Colonic mucosa (tissue), 4 donors: ENCODE measurements around the gene TNIK. TPM values are rescaled to one million over a fixed set of nuclear protein-coding genes. Genes with fewer than 3 reads are reported as not detected.

Source experiments
- DNase-seq: peaks from one replicate; pipeline ENCODE4 v3.0.0-alpha.2; 2020
- H3K27ac ChIP-seq: fragments of 200-600 bp; one replicate; pipeline ENCODE4 v1.8.0; 2021
- H3K27me3 ChIP-seq: fragments of 200-600 bp; one replicate; pipeline ENCODE4 v1.8.0; 2021
- H3K36me3 ChIP-seq: fragments of 200-600 bp; one replicate; pipeline ENCODE4 v1.8.0; 2021
- H3K4me1 ChIP-seq: fragments of 200-600 bp; one replicate; pipeline ENCODE4 v1.8.0; 2021; ENCODE audit warnings: mild to moderate bottlenecking
- H3K4me3 ChIP-seq: fragments of 200-600 bp; one replicate; pipeline ENCODE4 v1.8.0; 2021
- H3K9ac ChIP-seq, 2 donors: one replicate each; pipeline ENCODE4 v1.7.0; 2013; ENCODE audit warnings: control low read depth in 2 of 2, low read depth in 2 of 2, low read length in 2 of 2
- H3K9me3 ChIP-seq: fragments of 200-600 bp; one replicate; pipeline ENCODE4 v1.8.0; 2021
- intact Hi-C: fragments of 100-400 bp; cut with DNase I; formaldehyde crosslinking; loops from one replicate; pipeline ENCODE4 v1.14.1; 2022
- total RNA-seq, 2 donors: library from RNA; stranded (reverse); fragmentation: NEBNext Ultra II Directional in 1 of 2; extraction: Animal tissue kit (Norgen Biotek cat#: 25700) in 1 of 2; gene quantifications; one replicate each; pipeline ENCODE4 v1.2.1, GENCODE V29; 2021
- TF ChIP-seq, protein P1 (sequence below): fragments of 200-600 bp; IDR thresholded peaks from one replicate; pipeline ENCODE4 v1.8.0; 2022; ENCODE audit warnings: antibody characterized with exemption, mild to moderate bottlenecking
- donor health status: healthy.
- donor health status: DM: no; HTN: no; CAD: no.
- donor health status: DM: no; HTN: no; CAD: no.

Gene TNIK
- total RNA-seq, 2 donors from 2014 or later = 19.9 to 30.9 TPM

DNA sequence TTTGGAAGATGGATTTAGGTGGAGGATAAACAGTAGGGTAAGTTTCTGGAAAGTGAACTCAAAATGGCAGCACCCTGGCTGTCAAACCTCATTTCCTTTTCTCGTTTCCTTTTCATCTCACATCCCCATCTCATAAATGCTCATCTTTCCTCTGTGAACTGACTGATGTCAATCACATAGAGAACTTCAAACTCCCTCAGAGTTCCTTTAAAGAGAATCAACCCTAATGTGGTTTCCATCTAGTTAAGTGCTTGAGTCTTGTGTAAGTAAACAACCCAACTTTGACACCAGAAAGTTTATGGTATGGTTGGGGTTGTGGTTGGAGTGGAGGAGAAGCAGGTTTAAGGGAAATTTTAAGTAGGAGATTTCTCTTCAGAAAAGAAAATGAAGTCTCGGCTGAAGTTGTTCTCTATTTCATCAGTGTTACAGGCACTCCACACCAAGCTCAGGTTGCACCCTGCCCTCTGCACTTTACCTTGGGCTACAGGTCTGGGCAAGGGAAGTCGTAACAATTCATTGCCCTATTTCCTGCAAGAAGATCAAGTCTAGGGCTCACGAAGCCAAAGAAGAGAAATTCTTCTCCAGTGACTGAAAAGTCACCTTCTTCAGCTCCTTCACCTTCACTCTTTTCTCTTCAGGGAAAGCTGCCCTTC lies 34.4 kb upstream of the TNIK start:
- no peaks in the 10 kb centered on the region for H3K36me3 ChIP-seq
- H3K4me1 ChIP-seq = no peaks in the 10 kb centered on the region
- TF ChIP-seq, protein P1, sequence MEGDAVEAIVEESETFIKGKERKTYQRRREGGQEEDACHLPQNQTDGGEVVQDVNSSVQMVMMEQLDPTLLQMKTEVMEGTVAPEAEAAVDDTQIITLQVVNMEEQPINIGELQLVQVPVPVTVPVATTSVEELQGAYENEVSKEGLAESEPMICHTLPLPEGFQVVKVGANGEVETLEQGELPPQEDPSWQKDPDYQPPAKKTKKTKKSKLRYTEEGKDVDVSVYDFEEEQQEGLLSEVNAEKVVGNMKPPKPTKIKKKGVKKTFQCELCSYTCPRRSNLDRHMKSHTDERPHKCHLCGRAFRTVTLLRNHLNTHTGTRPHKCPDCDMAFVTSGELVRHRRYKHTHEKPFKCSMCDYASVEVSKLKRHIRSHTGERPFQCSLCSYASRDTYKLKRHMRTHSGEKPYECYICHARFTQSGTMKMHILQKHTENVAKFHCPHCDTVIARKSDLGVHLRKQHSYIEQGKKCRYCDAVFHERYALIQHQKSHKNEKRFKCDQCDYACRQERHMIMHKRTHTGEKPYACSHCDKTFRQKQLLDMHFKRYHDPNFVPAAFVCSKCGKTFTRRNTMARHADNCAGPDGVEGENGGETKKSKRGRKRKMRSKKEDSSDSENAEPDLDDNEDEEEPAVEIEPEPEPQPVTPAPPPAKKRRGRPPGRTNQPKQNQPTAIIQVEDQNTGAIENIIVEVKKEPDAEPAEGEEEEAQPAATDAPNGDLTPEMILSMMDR = no peak
- no peak overlapping the region for H3K4me3 ChIP-seq
- H3K27me3 ChIP-seq = no peaks in the 10 kb centered on the region
- no peak for DNase-seq
- H3K9ac ChIP-seq = no peak overlapping the region
- no peaks in the 10 kb centered on the region for H3K9me3 ChIP-seq
- intact Hi-C loops = no loop called here
- H3K27ac ChIP-seq = no peak overlapping the region

DNA sequence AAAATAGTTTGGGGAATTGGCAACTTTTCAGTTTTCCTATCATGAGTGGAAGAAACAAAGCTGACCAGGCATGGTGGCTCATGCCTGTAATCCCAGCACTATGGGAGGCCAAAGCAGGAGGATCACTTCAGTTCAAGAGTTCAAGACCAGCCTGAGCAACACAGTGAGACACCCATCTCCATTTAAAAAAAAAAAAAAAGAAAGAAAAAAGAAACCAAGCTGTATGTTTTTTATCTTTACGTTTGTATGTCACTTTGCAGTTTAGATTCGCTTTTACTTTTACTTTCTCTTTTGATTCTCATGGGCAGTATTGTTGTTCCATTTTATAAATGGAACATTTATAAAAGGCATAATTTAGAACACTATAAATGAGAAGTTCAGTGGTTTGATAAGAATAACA lies 31.2 kb upstream of the TNIK start:
- intact Hi-C loops = no loop called here
- Histone ChIP-seq H3K4me3 (no peak overlapping the region), H3K27ac (no peak overlapping the region)

DNA sequence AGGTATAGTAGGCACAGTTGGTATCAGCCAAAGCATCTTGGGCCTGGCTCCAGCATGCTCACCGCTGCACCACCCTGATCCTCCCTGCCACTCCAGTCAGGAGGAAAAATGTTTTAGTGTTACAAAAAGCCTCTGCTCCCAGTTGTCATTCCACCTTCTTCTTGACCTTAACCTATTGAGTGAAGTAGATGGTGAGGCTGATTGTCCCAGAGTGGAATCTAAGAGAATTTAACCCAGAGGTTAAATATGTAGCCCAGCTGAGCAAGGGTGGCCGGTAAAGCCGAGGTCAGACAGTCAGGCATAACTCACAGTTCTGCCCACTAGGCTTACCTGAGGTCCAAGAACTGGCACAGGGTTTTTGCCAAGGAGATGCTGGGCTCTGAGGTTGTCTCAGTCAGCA lies 30.7 kb upstream of the TNIK start:
- DNase-seq = no peak
- intact Hi-C loops = no loop called here
- H3K4me3 ChIP-seq = no peak overlapping the region
- TF ChIP-seq, protein P1 = no peak
- H3K9me3 ChIP-seq = no peaks in the 10 kb centered on the region
- H3K9ac ChIP-seq = no peak overlapping the region
- H3K27ac ChIP-seq = no peak overlapping the region
- no peaks in the 10 kb centered on the region for H3K27me3 ChIP-seq
- H3K36me3 ChIP-seq = no peaks in the 10 kb centered on the region
- H3K4me1 ChIP-seq = no peaks in the 10 kb centered on the region

More for the DNA sequence above, 31.2 kb upstream of the TNIK start:
- Histone ChIP-seq H3K27me3 (no peaks in the 10 kb centered on the region), H3K9me3 (no peaks in the 10 kb centered on the region), H3K36me3 (no peaks in the 10 kb centered on the region), H3K4me1 (no peaks in the 10 kb centered on the region), H3K9ac (no peak overlapping the region)
- DNase-seq = no peak
- TF ChIP-seq, protein P1 = no peak

DNA sequence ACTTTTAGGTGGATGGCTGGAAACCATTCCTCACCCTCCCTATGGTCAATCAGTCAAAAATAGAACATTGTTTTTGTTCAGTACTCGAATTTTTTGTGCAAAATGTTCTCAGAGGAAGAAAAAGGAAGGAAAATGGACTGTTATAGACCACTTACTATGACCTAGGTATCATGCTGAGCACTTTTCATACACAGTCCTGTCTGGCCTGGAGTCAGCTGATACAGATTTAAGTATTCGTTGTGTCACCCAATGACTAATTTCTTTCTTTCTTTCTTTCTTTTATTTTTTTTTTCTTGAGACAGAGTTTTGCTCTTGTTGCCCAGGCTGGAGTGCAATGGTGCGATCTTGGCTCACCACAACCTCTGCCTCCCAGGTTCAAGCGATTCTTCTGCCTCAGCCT lies 29.1 kb upstream of the TNIK start:
- H3K27me3 ChIP-seq = no peaks in the 10 kb centered on the region
- no peak overlapping the region for H3K4me3 ChIP-seq
- H3K9me3 ChIP-seq = no peaks in the 10 kb centered on the region
- H3K36me3 ChIP-seq = no peaks in the 10 kb centered on the region
- H3K4me1 ChIP-seq = no peaks in the 10 kb centered on the region
- intact Hi-C loops = no loop called here
- TF ChIP-seq, protein P1 = no peak
- no peak overlapping the region for H3K27ac ChIP-seq
- H3K9ac ChIP-seq = no peak overlapping the region
- DNase-seq = no peak

DNA sequence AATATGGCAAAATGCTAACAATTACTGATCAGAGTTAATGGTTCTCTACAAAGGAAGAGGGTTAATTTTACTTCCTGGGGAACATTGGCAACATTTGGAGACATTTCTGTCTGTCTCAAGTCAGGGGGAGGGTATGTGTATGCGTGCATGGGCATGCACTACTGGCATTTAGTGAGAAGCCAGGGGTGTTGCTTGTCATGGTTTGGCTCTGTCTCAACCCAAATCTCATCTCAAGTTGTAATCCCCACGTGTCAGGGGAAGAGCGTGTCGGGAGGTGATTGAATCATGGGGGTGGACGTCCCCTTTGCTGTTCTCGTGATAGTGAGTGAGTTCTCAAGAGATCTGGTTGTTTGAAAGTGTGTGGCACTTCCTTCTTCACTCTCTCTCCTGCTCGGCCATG lies 28.3 kb upstream of the TNIK start:
- no peak overlapping the region for H3K9ac ChIP-seq
- intact Hi-C loops = no loop called here
- no peaks in the 10 kb centered on the region for H3K36me3 ChIP-seq
- H3K4me3 ChIP-seq = no peak overlapping the region
- H3K27me3 ChIP-seq = no peaks in the 10 kb centered on the region
- H3K4me1 ChIP-seq = no peaks in the 10 kb centered on the region
- H3K27ac ChIP-seq = no peak overlapping the region
- DNase-seq = no peak
- H3K9me3 ChIP-seq = no peaks in the 10 kb centered on the region
- TF ChIP-seq, protein P1 = no peak
